ENCODE measurements around the gene PUS10.

PUS10 gene

DNA sequence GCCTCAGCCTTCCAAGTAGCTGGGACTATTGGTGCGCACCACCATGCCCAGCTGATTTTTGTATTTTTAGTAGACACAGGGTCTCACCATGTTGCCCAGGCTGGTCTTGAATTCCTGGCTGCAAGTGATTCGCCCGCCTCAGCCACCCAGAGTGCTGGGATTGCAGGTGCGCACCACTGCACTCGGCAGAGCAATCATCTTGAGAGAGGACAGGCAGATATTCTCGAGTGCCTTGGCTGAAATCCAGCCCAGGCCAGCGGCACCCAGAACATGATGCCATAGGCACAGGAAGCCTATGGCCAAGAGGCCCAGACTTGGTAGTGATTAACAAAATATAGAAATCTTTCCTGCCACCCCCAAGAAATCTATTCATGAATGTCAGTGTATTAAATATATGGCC, 58.6 kb downstream of the PUS10 start:
- no peaks in the 10 kb centered on the region for H3K9me3 ChIP-seq (ENCODE audit: insufficient read depth, low read length)

DNA sequence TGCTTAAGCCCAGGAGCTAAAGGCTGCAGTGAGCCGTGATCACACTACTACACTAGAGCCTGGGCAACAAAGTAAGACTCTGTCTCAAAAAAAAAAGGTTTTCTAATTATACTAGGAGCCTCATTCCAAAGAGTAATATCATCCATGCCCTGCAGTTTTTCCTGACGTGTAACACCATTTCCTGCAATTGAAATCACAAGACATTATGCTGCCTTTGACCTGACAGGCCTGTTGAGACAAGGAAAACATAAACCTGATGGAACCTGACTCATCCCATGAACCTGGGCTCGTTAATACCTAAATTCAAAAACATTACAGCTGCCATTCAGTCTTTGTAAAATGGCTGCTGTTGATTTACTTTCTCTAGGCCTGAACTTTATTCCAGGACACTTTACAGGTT, 59.3 kb downstream of the PUS10 start:
- peaks cover 3% of the 10 kb centered on the region for H3K36me3 ChIP-seq (ENCODE audit: insufficient read depth, insufficient read length, low read length)
- no peak for TF ChIP-seq YY1 (IDR thresholded peaks at IDR 0.05; ENCODE audit: insufficient read depth, insufficient read length)
- TF ChIP-seq ZNF274 (IDR thresholded peaks at IDR 0.05; ENCODE audit: low read depth, low read length): no peak
- H3K4me3 ChIP-seq (ENCODE audit: insufficient read length, low read depth): no peak overlapping the region
- H3K4me1 ChIP-seq (ENCODE audit: insufficient read depth, insufficient read length): no peaks in the 10 kb centered on the region
- DNase-seq (ENCODE audit: low read depth, low spot score): no peak
- H3K9ac ChIP-seq (ENCODE audit: insufficient read length, low read depth): no peak overlapping the region
- H3K27me3 ChIP-seq (ENCODE audit: insufficient read depth, insufficient read length): no peaks in the 10 kb centered on the region
- H3K9me3 ChIP-seq (ENCODE audit: insufficient read depth, low read length): no peaks in the 10 kb centered on the region

More for the DNA sequence above, 58.6 kb downstream of the PUS10 start:
- Histone ChIP-seq H3K9ac (ENCODE audit: insufficient read length, low read depth) (no peak overlapping the region), H3K27me3 (ENCODE audit: insufficient read depth, insufficient read length) (no peaks in the 10 kb centered on the region), H3K36me3 (ENCODE audit: insufficient read depth, insufficient read length, low read length) (no peaks in the 10 kb centered on the region), H3K4me3 (ENCODE audit: insufficient read length, low read depth) (no peak overlapping the region), H3K4me1 (ENCODE audit: insufficient read depth, insufficient read length) (no peaks in the 10 kb centered on the region)
- DNase-seq (ENCODE audit: low read depth, low spot score): no peak
- TF ChIP-seq ZNF274 (IDR thresholded peaks at IDR 0.05; ENCODE audit: low read depth, low read length) (no peak), SUZ12 (IDR thresholded peaks at IDR 0.05; ENCODE audit: extremely low read depth, insufficient read depth, insufficient read length) (no peak), YY1 (IDR thresholded peaks at IDR 0.05; ENCODE audit: insufficient read depth, insufficient read length) (no peak)

DNA sequence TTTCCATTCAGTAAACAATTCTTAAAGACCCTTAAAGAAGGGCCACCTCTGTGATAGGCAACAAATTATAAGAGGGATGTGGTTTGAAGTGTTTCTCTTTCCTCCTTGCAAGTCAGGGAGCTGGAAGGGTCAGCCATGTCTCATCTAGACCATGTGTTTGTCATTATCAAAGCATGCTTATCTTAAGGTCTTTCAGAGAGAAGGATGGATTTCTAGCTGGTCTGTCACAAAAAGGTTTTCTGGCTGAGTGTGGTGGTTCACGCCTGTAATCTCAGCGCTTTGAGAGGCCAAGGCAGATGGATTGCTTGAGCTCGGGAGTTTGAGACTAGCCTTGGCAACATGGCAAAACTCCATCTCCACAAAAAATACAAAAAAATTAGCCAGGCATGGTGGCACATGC, 59.7 kb downstream of the PUS10 start:
- Histone ChIP-seq H3K9me3 (ENCODE audit: insufficient read depth, low read length) (no peaks in the 10 kb centered on the region), H3K4me3 (ENCODE audit: insufficient read length, low read depth) (no peak overlapping the region), H3K27me3 (ENCODE audit: insufficient read depth, insufficient read length) (no peaks in the 10 kb centered on the region), H3K9ac (ENCODE audit: insufficient read length, low read depth) (no peak overlapping the region), H3K4me1 (ENCODE audit: insufficient read depth, insufficient read length) (no peaks in the 10 kb centered on the region), H3K36me3 (ENCODE audit: insufficient read depth, insufficient read length, low read length) (peaks cover 4% of the 10 kb centered on the region)
- DNase-seq (ENCODE audit: low read depth, low spot score): no peak
- TF ChIP-seq SUZ12 (IDR thresholded peaks at IDR 0.05; ENCODE audit: extremely low read depth, insufficient read depth, insufficient read length) (no peak), YY1 (IDR thresholded peaks at IDR 0.05; ENCODE audit: insufficient read depth, insufficient read length) (no peak), ZNF274 (IDR thresholded peaks at IDR 0.05; ENCODE audit: low read depth, low read length) (no peak)

DNA sequence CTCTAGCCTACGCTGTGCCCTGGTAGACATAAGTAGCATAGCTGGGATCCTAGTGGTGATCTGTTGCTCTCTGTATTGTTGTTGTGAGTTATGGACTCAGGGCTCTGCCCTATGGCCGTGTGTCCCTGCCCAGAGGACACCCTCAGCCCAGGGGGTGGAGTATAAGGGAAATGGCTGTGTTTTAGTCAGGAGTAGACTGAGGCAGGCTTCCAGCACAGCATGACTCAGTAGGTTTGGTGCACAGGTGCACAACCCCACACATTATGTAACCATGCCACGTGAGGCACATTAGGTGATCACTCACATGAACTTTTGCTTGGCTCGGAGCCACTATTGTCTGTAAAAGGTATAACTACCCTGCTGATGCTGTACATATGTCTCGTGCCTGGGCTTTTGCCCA, 60.4 kb downstream of the PUS10 start:
- Histone ChIP-seq H3K9ac (ENCODE audit: insufficient read length, low read depth) (no peak overlapping the region), H3K4me3 (ENCODE audit: insufficient read length, low read depth) (no peak overlapping the region), H3K36me3 (ENCODE audit: insufficient read depth, insufficient read length, low read length) (peaks cover 6% of the 10 kb centered on the region), H3K4me1 (ENCODE audit: insufficient read depth, insufficient read length) (no peaks in the 10 kb centered on the region), H3K27me3 (ENCODE audit: insufficient read depth, insufficient read length) (no peaks in the 10 kb centered on the region), H3K9me3 (ENCODE audit: insufficient read depth, low read length) (no peaks in the 10 kb centered on the region)
- no peak for DNase-seq (ENCODE audit: low read depth, low spot score)
- TF ChIP-seq YY1 (IDR thresholded peaks at IDR 0.05; ENCODE audit: insufficient read depth, insufficient read length) (no peak), SUZ12 (IDR thresholded peaks at IDR 0.05; ENCODE audit: extremely low read depth, insufficient read depth, insufficient read length) (no peak), ZNF274 (IDR thresholded peaks at IDR 0.05; ENCODE audit: low read depth, low read length) (no peak)

DNA sequence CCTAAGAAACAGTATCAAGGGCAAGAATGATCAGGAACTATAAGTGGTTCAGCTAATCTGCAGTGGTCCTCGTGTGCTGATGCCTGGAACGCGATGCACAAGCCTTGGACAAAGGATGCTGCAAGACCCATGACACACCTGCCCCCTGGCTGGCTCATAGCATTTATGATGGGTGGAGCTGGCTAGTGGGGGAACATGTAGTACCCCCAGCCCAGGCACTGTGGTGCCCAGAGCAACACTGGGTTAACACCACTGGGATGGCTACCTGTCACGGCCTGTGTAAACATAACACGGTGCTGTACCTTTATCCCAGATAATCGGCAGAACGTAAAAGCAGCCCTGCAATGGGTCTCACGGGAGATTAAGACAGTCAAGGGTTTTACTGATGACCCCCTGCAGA, 60.8 kb downstream of the PUS10 start:
- DNase-seq (ENCODE audit: low read depth, low spot score): no peak
- H3K27me3 ChIP-seq (ENCODE audit: insufficient read depth, insufficient read length): no peaks in the 10 kb centered on the region
- H3K36me3 ChIP-seq (ENCODE audit: insufficient read depth, insufficient read length, low read length): peaks cover 8% of the 10 kb centered on the region
- H3K4me3 ChIP-seq (ENCODE audit: insufficient read length, low read depth): no peak overlapping the region
- H3K9ac ChIP-seq (ENCODE audit: insufficient read length, low read depth): no peak overlapping the region
- H3K4me1 ChIP-seq (ENCODE audit: insufficient read depth, insufficient read length): no peaks in the 10 kb centered on the region
- H3K9me3 ChIP-seq (ENCODE audit: insufficient read depth, low read length): no peaks in the 10 kb centered on the region
- TF ChIP-seq SUZ12 (IDR thresholded peaks at IDR 0.05; ENCODE audit: extremely low read depth, insufficient read depth, insufficient read length) (no peak), ZNF274 (IDR thresholded peaks at IDR 0.05; ENCODE audit: low read depth, low read length) (no peak), YY1 (IDR thresholded peaks at IDR 0.05; ENCODE audit: insufficient read depth, insufficient read length) (no peak)

DNA sequence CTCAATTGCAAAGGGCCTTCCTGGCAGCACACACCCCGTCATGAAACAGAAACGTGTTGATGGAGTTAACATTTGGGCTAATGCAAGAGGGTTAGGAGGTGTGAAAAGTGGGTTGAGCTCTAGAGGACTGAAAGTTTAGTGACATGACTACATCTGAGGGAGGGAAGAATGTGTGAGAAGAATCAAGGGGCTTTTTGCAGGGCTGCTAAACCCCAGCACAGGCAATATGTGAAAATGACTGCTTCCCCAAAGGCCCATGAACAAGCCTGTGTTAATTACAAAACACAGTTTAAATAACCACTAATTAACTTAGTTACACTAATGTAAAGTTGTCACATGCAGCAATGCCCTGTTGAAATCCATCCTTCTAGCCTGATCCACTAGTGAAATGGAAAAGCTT, 63.9 kb downstream of the PUS10 start:
- TF ChIP-seq YY1 (IDR thresholded peaks at IDR 0.05; ENCODE audit: insufficient read depth, insufficient read length) (no peak), ZNF274 (IDR thresholded peaks at IDR 0.05; ENCODE audit: low read depth, low read length) (no peak), SUZ12 (IDR thresholded peaks at IDR 0.05; ENCODE audit: extremely low read depth, insufficient read depth, insufficient read length) (no peak)

DNA sequence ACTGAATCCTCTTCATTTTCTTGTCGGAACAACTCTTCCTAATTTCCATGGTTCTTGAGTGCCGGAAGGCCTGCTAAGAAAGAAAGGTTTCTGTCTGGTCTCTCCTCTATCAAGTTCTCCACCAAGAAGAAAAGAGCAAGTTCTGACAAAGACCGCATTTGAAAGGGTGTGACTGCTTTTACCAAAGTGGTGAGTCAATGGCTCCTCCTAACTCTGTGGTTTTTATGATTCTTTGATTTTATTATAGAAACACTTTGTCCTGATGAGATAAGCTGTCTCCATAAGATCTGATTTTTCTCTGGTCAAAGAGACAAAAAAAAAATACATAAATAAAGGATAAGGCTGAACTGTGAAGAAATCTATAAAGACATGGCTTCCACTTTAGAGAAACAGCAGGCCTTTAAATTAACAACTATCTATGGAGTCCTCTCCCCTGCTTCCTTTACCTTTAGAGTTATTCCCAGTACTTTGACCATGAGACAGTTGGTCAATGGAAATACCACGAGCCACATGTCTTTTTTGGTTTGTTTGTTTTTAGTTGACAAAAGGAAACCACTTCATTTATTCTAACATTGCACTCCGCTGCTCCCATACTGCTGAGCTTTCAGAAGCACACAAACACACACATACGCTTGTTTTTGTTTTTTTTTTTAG, 69.0 kb downstream of the PUS10 start:
- no peaks in the 10 kb centered on the region for H3K27me3 ChIP-seq (ENCODE audit: insufficient read depth, insufficient read length)
- TF ChIP-seq YY1 (IDR thresholded peaks at IDR 0.05; ENCODE audit: insufficient read depth, insufficient read length) (no peak), ZNF274 (IDR thresholded peaks at IDR 0.05; ENCODE audit: low read depth, low read length) (no peak), SUZ12 (IDR thresholded peaks at IDR 0.05; ENCODE audit: extremely low read depth, insufficient read depth, insufficient read length) (no peak)
- H3K9me3 ChIP-seq (ENCODE audit: insufficient read depth, low read length): no peaks in the 10 kb centered on the region
- peaks cover 7% of the 10 kb centered on the region for H3K36me3 ChIP-seq (ENCODE audit: insufficient read depth, insufficient read length, low read length)
- no peaks in the 10 kb centered on the region for H3K4me1 ChIP-seq (ENCODE audit: insufficient read depth, insufficient read length)
- DNase-seq (ENCODE audit: low read depth, low spot score): no peak
- H3K4me3 ChIP-seq (ENCODE audit: insufficient read length, low read depth): no peak overlapping the region
- no peak overlapping the region for H3K9ac ChIP-seq (ENCODE audit: insufficient read length, low read depth)

More for the DNA sequence above, 63.9 kb downstream of the PUS10 start:
- Histone ChIP-seq H3K4me1 (ENCODE audit: insufficient read depth, insufficient read length) (no peaks in the 10 kb centered on the region), H3K9ac (ENCODE audit: insufficient read length, low read depth) (no peak overlapping the region), H3K9me3 (ENCODE audit: insufficient read depth, low read length) (no peaks in the 10 kb centered on the region), H3K4me3 (ENCODE audit: insufficient read length, low read depth) (no peak overlapping the region), H3K36me3 (ENCODE audit: insufficient read depth, insufficient read length, low read length) (peaks cover 8% of the 10 kb centered on the region), H3K27me3 (ENCODE audit: insufficient read depth, insufficient read length) (no peaks in the 10 kb centered on the region)
- DNase-seq (ENCODE audit: low read depth, low spot score): no peak

Measured in NT2/D1 (cell line).